Esophagus muscularis mucosa (tissue), 4 donors: ENCODE results near the gene IQCH. TPM values are rescaled to one million over a fixed set of nuclear protein-coding genes. Genes with fewer than 3 reads are reported as not detected.
A peak's percentile ranks its signal among the peaks of the same experiment; 100 is the strongest.

ENCODE experiments used
- DNase-seq: peaks from one replicate; pipeline ENCODE4 v3.0.0-alpha.2; 2017; ENCODE audit errors: extremely low spot score
- H3K27ac ChIP-seq, 4 donors: fragments of 200-600 bp; sonication (generic); replicated peaks in 1 of 4; 1 replicate in 3 of 4; 2 replicates in 1 of 4; pipeline ENCODE4 v1.5.1; 2016 to 2019; ENCODE audit warnings: mild to moderate bottlenecking in 1 of 4
- H3K27me3 ChIP-seq, 4 donors: fragments of 200-600 bp; sonication (generic); one replicate each; pipeline versions ENCODE4 v1.5.1 to v1.6.0; 2016 to 2019
- H3K36me3 ChIP-seq, 4 donors: fragments of 200-600 bp; sonication (generic); one replicate each; pipeline ENCODE4 v1.5.1; 2016 to 2019
- H3K4me1 ChIP-seq, 4 donors: fragments of 200-600 bp; sonication (generic); one replicate each; pipeline ENCODE4 v1.5.1; 2016 to 2019
- H3K4me3 ChIP-seq, 4 donors: fragments of 200-600 bp; sonication (generic); 1 replicate in 2 of 4; 2 replicates in 2 of 4; pipeline ENCODE4 v1.5.1; 2016 to 2019; ENCODE audit warnings: mild to moderate bottlenecking in 4 of 4, moderate library complexity in 1 of 4
- H3K9me3 ChIP-seq, 4 donors: fragments of 200-600 bp; sonication (generic); 1 replicate in 3 of 4; 2 replicates in 1 of 4; pipeline ENCODE4 v1.5.1; 2016 to 2019
- EP300 ChIP-seq: sonication (generic); formaldehyde crosslinking; IDR thresholded peaks from one replicate; pipeline ENCODE4 v1.6.1; 2017; ENCODE audit warnings: antibody characterized with exemption
- POLR2A ChIP-seq: fragments of 450-650 bp; IDR thresholded peaks from one replicate; pipeline ENCODE4 v1.6.1; 2017; ENCODE audit warnings: antibody characterized with exemption, moderate library complexity, mild to moderate bottlenecking, low read depth
- POLR2AphosphoS5 ChIP-seq, 2 donors: sonication (generic); formaldehyde crosslinking; IDR thresholded peaks; one replicate each; pipeline ENCODE4 v1.6.1; 2017; ENCODE audit warnings: antibody characterized with exemption in 2 of 2
- WGBS: methylation state at CpG from one replicate; pipeline ENCODE4 v1.1.5; 2018; 5-methylcytosine and 5-hydroxymethylcytosine counted together
- intact Hi-C: fragments of 100-400 bp; cut with DNase I; formaldehyde crosslinking; loops from one replicate; pipeline ENCODE4 v1.15.1; 2023
- total RNA-seq, 4 donors: library from RNA; depleted of rRNA; stranded (reverse); fragments of >200 nt; gene quantifications; one replicate each; pipeline versions ENCODE4 v1.1.0 to v1.2.1, GENCODE V29; 2016
- TF ChIP-seq, protein P1 (sequence below), 3 experiments: fragments of 200-600 bp in 2 of 3; fragments of 450-650 bp in 1 of 3; sonication (generic) in 2 of 3; IDR thresholded peaks; one replicate each; pipeline ENCODE4 v1.5.1; 2017 to 2019; ENCODE audit warnings: antibody characterized with exemption in 3 of 3, mild to moderate bottlenecking in 2 of 3, moderate library complexity in 1 of 3

IQCH gene
- total RNA-seq, 4 donors from 2014 or later: 0.58 to 2.4 (median 1.2) TPM

DNA sequence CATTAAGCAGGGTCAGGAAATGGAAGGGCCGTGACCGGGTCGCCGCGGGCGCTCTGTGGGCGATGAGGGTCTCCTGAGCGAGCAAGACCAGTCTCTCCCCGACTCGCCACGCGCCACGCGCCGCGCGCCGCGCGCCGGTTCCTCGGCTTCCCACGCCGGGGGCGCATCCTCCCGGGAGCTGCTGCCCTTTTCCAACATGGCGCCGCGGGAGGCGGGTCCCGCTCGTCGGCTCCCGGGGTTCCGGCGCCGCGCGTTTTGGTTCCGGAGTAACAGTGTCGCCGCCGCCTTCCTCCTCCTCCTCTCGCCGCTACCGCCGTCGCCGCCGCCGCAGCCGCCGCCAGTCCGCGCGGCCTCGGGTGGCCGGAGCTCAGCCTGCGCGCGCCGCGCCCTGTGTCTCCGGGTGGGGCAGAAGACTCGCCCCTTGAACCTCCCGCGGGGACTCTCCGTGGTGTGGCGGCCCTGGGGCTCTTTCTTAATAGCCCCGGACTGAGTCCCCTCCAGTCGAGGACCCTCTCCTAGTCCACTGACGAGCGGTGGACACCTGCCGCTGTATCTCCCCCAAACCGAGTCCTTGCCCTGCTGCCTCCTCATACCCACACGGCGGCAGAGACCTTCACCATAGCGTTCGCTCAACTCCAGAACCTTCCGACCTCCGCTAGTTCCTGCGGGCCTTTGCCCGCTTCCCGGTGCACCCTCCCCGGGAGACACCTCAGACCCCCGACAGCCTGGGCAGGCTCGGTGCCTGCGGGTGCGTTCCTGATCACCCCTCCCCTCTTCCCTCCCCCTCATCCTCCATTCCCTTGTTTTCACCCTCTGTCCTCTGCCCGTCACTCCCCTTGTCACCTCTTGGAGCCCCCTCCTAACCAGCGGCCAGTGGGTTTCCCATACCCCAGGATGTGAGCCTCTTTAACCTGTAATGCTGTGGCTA lies 288.1 kb downstream of the IQCH start, which contains the start of gene MAP2K5:
Gene MAP2K5 (plus strand): TSS at position 284 of the 928 bp plus-strand sequence. CDS start 633 bp downstream, at position 917.
- Histone ChIP-seq H3K4me3 (peak within 1 kb of the TSS; percentile 73 to 97 (median 90)), H3K27me3 (no peaks in the 10 kb centered on the region), H3K4me1 (peaks cover 15 to 43% (median 28%) of the 10 kb centered on the region in 4 donors), H3K9me3 (no peaks in the 10 kb centered on the region), H3K27ac (peak within 1 kb of the TSS; percentile 86 to 90 (median 87)), H3K36me3 (peaks cover 0 to 7% (median 0%) of the 10 kb centered on the region in 4 donors)
- TF ChIP-seq POLR2AphosphoS5 (IDR thresholded peaks at IDR 0.05) (peak; percentile 70 to 73), POLR2A (no peak)
- TF ChIP-seq, protein P1, sequence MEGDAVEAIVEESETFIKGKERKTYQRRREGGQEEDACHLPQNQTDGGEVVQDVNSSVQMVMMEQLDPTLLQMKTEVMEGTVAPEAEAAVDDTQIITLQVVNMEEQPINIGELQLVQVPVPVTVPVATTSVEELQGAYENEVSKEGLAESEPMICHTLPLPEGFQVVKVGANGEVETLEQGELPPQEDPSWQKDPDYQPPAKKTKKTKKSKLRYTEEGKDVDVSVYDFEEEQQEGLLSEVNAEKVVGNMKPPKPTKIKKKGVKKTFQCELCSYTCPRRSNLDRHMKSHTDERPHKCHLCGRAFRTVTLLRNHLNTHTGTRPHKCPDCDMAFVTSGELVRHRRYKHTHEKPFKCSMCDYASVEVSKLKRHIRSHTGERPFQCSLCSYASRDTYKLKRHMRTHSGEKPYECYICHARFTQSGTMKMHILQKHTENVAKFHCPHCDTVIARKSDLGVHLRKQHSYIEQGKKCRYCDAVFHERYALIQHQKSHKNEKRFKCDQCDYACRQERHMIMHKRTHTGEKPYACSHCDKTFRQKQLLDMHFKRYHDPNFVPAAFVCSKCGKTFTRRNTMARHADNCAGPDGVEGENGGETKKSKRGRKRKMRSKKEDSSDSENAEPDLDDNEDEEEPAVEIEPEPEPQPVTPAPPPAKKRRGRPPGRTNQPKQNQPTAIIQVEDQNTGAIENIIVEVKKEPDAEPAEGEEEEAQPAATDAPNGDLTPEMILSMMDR (IDR thresholded peaks at IDR 0.05): peak in 1 of 3 experiments; percentile 9
- peak; percentile 96 for DNase-seq
- intact Hi-C loops: loop anchor here (2.0 to 10.0 kb wide), 2 partner anchors 20 to 292 kb away; no protein-coding TSS in a partner anchor
- WGBS: 1% methylated on average over 45 of the region's 91 CpGs

GRCh38 chr15:67543348-67543718 lies 288.7 kb downstream of the IQCH start:
- peak overlapping the region; percentile 86 to 90 (median 87) for H3K27ac ChIP-seq

GRCh38 chr15:67544475-67544874 lies 289.9 kb downstream of the IQCH start:
- WGBS: 74% methylated on average over 3 of the region's 3 CpGs
- no peak for DNase-seq
- Histone ChIP-seq H3K27me3 (no peaks in the 10 kb centered on the region), H3K36me3 (peaks cover 0 to 7% (median 0%) of the 10 kb centered on the region in 4 donors), H3K4me1 (peaks cover 28 to 60% (median 43%) of the 10 kb centered on the region in 4 donors), H3K4me3 (no peak overlapping the region), H3K9me3 (no peaks in the 10 kb centered on the region), H3K27ac (no peak overlapping the region)
- intact Hi-C loops: loop anchor here (10.0 kb wide), 1 partner anchor 290 kb away; no protein-coding TSS in a partner anchor
- TF ChIP-seq, protein P1 (IDR thresholded peaks at IDR 0.05): no peak
- TF ChIP-seq EP300 (no peak), POLR2AphosphoS5 (IDR thresholded peaks at IDR 0.05) (no peak), POLR2A (no peak)

More at GRCh38 chr15:67543348-67543718, 288.7 kb downstream of the IQCH start:
- Histone ChIP-seq H3K4me1 (peaks cover 16 to 48% (median 33%) of the 10 kb centered on the region in 4 donors), H3K36me3 (peaks cover 0 to 7% (median 0%) of the 10 kb centered on the region in 4 donors), H3K4me3 (peak overlapping the region; percentile 73 to 97 (median 90)), H3K27me3 (no peaks in the 10 kb centered on the region), H3K9me3 (no peaks in the 10 kb centered on the region)
- TF ChIP-seq, protein P1 (IDR thresholded peaks at IDR 0.05): no peak
- TF ChIP-seq POLR2A (no peak), EP300 (no peak), POLR2AphosphoS5 (IDR thresholded peaks at IDR 0.05) (no peak)
- no peak for DNase-seq
- intact Hi-C loops: loop anchor here (2.0 to 10.0 kb wide), 2 partner anchors 21 to 291 kb away; no protein-coding TSS in a partner anchor
- WGBS: 57% methylated on average over 1 of the region's 7 CpGs

DNA sequence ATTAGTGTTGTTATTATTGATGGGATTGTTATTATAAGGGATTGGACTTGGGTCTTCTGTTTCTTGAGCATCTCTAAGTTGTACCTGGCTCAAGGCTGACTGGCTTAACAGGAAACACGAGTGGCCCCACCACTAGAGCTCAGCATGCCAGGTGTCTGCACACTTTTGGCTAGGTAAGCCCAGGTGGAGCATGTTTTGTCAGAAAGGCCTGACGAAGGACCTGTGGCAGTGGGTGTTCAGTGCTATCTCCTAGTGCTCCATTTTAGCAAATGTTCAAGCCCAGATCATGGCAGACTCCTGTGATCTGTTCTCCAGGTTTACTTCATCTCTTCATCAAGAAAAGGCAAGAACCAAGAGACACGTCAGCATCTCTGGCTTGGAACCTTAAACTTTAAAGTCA lies 291.3 kb downstream of the IQCH start:
- Histone ChIP-seq H3K9me3 (no peaks in the 10 kb centered on the region), H3K27ac (no peak overlapping the region), H3K4me1 (peaks cover 32 to 70% (median 44%) of the 10 kb centered on the region in 4 donors), H3K4me3 (no peak overlapping the region), H3K36me3 (peaks cover 0 to 13% (median under 1%) of the 10 kb centered on the region in 4 donors), H3K27me3 (no peaks in the 10 kb centered on the region)
- peak; percentile 90 for DNase-seq
- WGBS: 77% methylated on average over 2 of the region's 3 CpGs
- TF ChIP-seq, protein P1 (IDR thresholded peaks at IDR 0.05): no peak
- TF ChIP-seq POLR2A (no peak), POLR2AphosphoS5 (IDR thresholded peaks at IDR 0.05) (no peak)
- intact Hi-C loops: loop anchor here (10.0 kb wide), 1 partner anchor 289 kb away; no protein-coding TSS in a partner anchor
